T-helper 1 cell treated with Interleukin-12 subunit alpha and Interleukin-12 subunit beta and Interleukin-4 antibody, amounts not matched to agents 30 ng/mL and 1 ng/mL, for 36 hours (primary cell): ENCODE data around the gene APOBEC3G. TPM values are rescaled to one million over a fixed set of nuclear protein-coding genes. Genes with fewer than 3 reads are reported as not detected.
"Not testable (repeated sequence)": the region's sequence is repeated elsewhere in the genome, so short reads cannot be mapped to it uniquely, and the experiment has no call there.

Experiments
- intact Hi-C: fragments of 100-400 bp; cut with micrococcal nuclease; formaldehyde crosslinking; loops from one replicate; pipeline ENCODE4 v1.15.1; 2024
- total RNA-seq: library from RNA; stranded (reverse); gene quantifications from 2 replicates; pipeline ENCODE4 v1.2.3, GENCODE V29; 2022

Gene APOBEC3G
- total RNA-seq, 1 donor from 2014 or later, result 112 TPM

DNA sequence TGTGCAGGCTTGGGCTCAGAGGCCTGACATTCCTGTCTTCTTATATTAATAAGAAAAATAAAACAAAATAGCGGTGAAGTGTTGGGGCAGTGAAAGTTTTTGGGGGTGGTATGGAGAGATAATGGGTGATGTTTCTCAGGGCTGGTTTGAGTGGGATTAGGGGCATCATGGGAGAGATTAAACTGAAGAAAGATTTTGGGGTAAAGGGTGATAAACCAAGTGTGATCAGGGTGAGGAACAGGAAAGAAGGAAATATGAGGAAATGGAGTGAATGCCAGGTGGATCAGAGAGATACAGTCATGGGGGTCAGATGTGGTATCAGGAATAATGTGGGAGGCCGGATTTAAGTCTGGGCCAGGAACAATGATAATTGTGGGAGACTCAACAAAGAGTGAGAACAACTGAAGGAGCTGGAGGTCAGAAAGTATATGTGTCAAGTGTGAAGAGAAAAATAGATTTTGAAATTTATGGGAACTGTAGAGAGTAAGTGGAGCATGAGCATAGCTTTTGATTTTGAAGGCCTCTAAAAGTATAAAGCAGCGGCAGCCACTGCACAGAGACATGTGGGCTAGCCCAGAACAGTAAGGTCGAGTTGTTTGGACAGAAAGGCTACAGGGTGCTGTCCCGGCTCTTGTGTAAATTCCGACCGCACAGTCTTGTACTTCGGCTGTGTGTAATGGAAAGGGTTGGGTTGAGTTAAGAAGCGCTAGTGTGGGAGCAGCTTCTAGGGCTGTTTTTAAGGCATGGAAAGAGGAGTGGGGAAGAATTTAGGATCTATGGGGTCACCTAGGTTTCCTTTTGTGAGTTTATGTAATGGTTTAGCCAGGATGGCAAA lies 10.4 kb upstream of the APOBEC3G start:
- intact Hi-C loops, result not testable (repeated sequence)

DNA sequence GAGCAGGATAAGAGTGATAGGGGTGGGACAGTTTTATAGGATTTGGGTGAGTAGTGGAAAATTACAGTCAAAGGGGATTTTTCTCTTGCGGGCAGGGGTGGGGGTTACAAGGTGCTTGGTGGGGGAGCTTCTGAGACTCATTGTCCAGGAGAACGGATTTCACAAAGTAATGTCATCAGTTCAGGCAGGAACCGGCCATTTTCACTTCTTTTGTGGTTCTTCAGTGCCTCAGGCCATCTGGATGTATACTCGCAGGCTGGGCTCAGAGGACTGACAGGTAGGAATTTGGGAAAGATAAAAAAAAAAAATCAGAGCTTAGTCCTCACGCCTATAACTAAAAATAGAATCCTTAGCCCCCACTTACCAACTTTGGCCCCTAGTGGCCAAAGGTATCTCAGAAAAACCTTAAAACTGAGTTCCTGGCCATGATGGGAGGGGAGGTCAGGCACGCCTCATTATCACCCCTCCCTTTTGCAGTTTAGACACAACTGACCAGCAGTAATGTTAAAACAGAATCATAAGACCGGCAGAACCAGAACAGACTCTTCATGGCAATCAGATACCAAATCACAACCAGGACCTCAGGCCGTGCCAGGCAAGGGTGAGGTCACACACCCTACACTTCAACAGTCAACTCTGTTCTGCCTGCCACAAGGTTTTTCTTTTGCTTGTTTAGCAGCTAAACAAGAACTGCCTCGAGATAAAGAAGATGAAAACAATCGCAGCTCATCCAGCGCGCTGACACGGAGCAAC lies 8.9 kb upstream of the APOBEC3G start:
- intact Hi-C loops, result no loop called here

DNA sequence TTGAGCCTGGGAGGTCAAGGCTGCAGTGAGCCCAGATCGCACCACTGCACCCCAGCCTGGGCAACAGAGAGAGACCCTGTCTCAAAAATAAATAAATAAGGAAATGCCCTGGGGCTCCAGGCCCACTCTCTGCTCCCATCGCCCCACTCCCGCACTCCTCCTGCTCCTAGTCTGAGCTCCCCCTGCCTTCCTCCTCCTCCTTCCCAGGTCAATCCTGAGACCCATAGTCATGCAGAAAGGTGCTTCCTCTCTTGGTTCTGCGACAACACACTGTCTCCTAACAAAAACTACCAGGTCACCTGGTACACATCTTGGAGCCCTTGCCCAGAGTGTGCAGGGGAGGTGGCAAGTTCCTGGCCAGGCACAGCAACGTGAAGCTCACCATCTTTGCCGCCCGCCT lies 6.9 kb upstream of the APOBEC3G start:
- intact Hi-C loops, result no loop called here

DNA sequence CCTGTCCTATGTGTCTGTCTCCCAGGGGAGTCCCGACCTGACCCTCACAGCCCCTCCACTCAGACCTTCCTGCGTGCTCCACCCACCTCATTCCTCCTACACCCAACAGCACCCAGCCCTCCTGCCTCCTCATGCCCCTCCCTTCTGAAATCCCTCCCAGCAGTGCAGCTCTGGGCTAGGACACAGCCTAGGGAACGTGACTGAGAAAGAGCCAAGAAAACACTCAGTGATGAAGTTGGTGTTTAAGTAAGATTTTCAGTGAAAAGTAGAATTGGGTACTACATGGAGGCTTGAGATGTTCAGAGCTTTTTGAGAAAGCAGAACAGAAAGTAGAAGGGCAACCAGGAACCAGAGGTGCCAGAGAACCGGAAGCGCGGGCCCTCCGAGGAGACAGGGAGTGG lies 4.5 kb upstream of the APOBEC3G start:
- intact Hi-C loops, result not testable (repeated sequence)

DNA sequence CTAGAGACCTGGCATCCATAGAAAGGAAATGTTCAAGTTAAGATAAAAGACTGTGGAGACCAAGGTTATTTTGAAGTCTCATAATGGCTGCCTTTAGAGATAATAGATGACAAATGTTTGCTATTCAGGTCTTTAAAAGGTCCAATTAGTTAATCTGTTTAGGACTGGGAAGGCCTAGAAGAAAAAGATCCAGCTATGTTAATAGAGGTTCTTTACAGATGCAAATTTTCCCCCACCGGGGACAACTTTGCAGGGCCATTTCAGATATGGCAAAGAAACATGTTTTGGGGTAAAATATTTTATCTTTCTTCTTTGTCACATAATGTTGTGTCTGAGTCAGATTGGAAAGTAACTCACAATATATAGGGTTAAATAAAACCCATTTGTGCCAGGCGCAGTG lies 3.1 kb upstream of the APOBEC3G start:
- intact Hi-C loops, result no loop called here

DNA sequence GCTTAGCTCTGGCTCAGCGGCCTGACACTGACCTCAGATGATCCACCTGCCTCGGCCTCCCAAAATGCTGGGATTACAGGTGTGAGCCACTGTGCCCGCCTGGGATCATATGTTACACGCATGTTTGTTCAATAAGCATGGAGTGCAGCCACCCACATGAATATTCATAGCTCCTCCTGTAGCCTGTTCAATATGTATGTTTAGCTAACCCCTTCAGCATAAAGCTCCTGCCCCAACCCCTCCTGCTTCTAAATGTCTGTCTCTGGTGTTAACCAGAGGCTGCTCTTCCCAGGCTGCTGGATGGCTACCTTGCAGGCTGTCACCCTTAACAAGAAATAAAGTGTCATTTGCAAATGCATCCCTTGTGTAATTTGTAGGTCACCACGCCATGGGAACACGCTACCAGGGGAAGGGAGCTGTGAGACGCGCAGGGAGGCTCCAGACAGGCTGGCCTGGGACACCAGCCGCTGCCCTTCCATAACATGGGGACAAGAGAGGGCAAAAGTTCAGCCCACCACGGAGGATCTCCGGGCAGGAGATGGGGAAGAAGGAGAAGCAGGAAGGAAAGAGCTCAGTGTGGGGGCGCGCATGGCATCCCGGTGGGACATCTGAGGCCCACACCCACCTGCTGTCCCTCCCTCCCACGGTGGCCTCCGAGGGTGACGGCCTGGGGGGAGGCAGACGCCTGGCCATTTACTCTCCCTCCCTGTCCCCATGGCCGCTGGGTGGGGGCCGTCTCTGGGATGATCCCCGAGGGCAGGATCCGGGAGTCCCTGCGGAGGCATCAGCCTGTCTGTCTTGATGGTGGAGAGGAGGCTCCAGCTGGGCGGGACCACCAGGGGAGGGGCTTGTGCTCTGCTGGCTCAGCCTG lies 685 bp upstream of the APOBEC3G start:
- intact Hi-C loops, result loop anchor here (1.0 to 5.0 kb wide), 4 partner anchors 14 to 54 kb away; partner anchors contain the start of gene APOBEC3D

DNA sequence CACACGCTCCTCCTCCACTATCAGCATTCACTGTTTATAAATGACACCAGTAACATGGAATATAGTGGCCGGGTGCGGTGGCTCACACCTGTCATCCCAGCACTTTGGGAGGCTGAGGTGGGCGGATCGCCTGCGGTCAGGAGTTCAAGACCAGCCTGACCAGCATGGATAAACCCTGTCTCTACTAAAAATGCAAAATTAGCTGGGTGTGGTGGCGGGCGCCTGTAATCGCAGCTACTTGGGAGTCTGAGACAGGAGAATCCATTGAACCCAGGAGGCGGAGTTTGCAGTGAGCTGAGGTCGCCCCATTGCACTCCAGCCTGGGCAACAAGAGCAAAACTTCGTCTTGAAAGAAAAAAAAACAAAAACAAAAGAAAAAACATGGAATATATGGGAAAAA lies 837 bp downstream of the APOBEC3G start:
- intact Hi-C loops, result loop anchor here (1.0 to 5.0 kb wide), 4 partner anchors 12 to 56 kb away; partner anchors contain the start of gene APOBEC3D

DNA sequence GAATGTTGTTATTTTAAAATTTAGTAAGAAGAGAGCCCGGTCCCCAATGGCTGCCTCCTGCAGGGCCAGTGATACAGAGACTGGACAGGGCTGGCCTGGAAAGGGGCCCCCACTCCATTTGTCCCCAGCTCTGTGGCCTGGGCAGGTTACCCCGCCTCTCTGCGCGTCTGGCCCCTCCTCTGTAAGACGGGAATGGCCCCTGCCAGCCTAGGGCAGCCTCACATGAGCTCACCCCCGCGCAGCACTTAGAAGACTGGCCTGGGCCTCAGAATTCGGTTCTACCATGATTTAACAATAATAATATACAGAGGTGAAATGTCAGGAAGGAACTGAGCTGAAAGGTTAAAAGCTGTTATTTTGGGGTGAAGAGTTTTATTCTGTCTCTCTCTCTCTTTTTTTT lies 1.3 kb downstream of the APOBEC3G start:
- intact Hi-C loops, result loop anchor here (5.0 kb wide), 1 partner anchor 56 kb away; the partner anchor contains the start of gene APOBEC3D

DNA sequence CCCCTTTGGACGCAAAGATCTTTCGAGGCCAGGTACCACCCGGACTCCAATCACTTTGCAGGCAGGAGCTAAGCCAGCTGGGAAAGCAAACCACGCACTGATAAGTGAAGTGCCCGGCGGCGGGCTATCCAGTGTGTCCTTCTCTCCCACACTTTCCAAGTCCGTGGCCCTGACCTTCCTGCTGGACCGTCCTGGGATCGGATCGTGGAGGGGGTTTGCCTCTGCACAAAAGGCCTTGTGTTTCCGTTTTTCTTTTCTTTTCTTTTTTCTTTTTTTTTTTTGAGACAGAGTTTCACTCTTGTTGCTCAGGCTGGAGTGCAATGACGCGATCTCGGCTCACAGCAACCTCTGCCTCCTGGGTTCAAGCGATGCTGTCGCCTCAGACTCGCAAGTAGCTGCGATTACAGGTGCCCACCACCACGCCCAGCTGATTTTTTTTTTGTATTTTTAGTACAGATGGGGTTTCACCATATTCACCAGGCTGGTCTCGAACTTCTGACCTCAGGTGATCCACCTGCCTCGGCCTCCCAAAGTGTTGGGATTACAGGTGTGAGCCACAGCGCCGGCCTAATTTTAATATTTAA lies 2.1 kb downstream of the APOBEC3G start:
- intact Hi-C loops, result loop anchor here (5.0 kb wide), 1 partner anchor 57 kb away; the partner anchor contains the start of gene APOBEC3D

DNA sequence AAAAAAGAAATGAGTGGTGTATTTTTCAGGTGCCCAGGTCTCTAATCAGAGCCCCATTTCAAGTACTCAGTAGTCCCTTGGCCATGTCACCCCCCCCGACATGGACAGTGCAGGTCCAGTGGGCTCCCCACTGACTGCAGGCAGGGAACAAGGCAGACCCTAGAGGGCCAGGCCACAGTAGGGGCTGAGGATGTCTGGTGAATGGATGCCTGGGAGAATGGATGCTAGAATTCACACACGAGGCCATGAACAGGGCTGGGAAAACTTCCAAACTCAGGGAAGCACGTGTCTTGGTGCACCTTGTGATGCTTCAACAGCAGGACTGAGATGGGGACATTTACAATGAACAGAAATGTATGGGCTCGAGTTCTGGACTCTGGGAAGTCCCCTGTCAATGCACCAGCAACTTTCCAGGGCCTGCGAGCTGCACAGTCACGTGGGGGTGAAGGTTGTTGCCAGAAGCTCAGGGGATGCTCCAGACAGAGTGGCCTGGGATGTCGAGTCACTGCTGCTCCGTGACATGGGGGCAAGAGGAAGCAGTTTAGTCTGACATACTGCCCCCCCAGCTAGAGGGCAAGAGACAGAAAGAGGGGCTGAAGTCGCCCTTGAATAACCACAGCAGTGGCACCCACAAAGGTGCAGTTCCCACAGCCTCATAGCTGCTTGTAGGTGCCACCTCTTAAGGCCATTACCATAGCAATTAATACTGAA lies 3.1 kb downstream of the APOBEC3G start:
- intact Hi-C loops, result no loop called here

DNA sequence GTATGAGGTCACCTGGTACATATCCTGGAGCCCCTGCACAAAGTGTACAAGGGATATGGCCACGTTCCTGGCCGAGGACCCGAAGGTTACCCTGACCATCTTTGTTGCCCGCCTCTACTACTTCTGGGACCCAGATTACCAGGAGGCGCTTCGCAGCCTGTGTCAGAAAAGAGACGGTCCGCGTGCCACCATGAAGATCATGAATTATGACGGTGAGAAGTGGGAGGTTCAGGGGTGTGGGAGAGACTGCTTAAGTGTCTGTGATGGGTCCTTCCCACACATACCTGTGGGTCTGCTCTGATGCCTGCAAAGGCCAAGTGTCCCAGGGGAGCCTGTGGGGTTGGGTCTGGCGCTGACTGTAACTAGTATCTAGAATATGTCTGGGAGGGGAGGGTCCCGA lies 3.9 kb downstream of the APOBEC3G start:
- intact Hi-C loops, result no loop called here

DNA sequence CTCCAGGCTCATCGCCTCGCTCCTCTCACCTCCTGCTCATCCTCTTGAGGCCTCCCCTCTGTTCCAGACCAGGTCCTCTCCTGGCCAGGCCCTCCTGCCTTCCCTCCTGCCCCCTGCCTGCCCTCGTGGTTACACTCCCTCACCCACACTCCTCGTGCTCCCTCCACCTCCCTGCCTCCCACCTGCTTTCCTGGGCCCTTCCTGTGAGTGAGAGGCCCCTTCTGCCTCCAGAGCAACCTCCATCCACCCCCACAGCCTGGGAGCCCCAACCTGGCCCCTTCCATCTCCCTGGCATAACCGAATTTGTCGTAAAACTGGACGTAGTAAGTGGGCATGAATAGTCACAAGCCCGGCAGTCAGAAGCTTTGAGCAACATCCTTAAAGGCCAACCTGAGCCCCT lies 4.5 kb downstream of the APOBEC3G start:
- intact Hi-C loops, result no loop called here

DNA sequence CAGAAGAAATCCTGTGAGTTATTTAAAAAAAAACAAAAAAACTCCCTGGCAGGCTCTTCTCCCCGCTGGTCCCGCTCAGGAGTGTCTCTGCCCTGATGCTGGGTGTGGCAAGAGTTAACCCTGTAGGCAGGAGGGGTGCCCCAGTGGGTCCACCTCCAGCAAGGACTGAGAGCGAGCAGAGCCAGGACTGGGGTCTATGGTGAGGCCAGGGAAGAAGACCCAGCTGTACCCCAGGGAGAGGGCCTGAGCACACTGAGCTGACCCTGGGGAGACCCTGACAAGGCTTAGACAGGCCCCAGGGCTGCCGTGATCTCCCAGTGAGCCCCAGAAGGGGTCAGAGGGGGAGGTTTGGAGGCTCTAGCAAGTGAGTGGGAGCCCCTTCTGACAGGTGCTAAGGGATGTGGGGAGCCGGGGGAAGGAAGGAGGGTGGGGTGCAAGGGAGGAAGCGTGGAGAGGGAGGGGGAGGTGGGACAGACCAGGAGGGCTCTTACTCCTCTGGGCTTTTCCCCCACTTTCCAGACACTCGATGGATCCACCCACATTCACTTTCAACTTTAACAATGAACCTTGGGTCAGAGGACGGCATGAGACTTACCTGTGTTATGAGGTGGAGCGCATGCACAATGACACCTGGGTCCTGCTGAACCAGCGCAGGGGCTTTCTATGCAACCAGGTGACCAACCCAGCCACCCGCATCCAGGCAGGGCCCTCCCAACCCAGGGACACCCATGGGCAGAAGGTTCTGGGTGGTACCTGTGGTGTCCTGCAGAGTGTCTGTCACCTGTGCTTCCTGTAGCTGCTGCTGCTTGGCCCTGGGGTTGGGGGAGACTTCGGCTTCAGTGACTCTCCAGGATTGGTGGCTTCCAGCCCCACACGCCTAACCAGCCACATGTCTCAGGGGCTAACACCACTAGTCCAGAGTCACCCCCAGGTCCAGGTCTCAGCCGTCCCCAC lies 6.4 kb downstream of the APOBEC3G start:
- intact Hi-C loops, result no loop called here

DNA sequence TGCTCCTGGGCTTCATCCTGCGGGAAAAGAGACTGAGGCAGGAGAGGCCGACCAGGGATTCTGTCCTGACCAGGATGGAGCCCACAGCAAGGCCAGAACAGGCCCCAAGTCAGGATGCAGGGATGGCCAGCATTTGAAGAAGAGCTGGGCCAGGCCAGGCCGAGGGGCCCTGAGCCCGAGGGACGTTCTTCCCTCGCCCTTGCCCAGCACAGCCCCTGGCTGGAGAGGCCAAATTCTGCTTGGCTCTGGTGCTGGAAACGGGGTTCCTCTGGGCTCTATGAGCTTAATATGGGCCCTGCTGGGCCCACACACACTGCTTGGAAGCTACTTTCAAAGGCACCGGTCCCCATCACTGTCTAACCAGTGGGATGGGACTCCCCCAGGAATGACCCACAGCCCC lies 7.6 kb downstream of the APOBEC3G start:
- intact Hi-C loops, result no loop called here

DNA sequence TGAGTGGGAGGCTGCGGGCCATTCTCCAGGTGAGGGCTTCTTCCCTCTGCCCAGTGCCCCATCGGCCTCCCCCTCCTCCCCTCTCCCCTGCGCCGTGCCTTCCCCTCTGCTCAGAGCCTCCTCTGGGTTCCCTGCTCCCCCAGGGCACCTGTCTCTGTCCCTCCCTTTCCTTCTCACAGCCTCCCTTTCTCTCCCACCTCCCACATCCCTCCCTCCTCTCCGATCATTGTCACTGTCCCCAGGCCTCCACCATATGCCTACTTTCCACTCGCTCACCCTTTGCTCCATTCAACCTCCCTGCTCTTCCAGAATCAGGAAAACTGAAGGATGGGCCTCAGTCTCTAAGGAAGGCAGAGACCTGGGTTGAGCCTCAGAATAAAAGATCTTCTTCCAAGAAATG lies 10.0 kb downstream of the APOBEC3G start:
- intact Hi-C loops, result no loop called here

DNA sequence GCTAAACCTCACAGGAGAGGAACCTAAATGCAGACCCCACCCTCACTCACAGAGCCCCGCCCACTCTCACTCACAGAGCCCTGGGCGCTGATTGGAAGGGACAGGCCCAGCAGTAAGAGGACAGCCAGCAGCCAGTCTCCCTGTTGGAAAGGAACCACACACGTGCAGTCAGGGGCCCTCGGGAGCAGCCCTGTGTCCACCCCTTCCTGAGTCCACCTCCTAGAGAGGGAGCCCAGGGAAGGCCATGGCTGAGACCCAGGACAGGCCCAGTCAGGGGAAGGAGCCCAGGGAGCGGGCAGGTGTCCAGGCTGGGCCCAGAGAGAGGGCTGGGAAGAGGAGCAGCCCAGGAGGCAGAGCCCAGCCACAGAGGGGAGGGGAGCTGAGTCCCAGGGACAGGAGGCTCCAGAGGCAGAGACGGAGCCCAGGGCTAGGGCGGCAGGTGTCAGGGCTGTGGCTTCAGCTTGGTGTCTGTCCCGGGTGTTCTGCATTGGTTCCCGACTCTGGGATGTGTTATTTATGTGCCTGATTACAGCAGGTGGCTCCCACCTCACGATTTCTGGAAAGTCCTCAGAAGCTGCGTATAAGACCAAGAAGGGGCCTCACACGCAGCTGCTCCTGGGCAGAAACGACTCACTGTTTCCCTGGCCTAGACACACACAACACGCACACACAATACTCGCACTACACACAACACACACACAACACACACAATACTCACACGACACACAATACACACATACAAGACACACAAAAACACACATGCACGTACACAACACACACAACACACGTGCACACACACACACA lies 11.0 kb downstream of the APOBEC3G start:
- intact Hi-C loops, result no loop called here

DNA sequence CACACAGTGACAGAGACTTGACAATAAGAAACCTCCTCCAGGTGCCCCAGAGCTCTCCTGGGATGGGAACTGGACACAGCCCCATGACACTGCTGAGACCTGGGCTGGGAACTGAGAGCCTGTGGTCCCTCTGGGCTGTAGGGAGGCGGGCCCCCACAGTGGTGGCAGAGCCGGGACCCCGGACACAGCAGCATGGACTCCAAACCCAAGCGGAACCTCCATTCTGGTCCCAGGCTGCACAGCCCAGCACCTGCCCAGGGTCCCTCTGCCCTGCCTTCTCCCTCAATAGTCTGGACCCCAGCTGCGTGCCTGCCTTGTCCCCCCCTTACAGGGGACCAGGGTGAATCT lies 11.6 kb downstream of the APOBEC3G start:
- intact Hi-C loops, result no loop called here

DNA sequence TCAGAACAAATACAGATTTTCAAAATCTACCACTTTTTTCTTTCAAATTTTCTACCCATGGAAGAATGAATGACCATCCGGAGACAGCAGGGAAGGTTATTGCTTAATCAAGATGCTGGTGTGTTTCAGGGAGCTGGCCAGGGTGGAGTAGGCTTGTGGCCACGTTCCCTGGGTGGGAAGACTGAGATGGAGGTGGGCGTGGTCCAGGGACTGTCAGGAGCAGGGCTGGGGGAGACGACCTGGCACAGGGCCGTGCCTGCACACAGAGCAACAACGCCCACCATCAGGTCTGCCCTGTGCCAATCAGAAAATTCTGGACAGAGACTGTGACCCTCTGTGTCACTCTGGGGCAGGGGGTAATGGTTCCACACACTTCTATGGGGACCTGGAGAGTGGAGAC lies 12.9 kb downstream of the APOBEC3G start:
- intact Hi-C loops, result loop anchor here (1.0 to 10.0 kb wide), 9 partner anchors 13 to 815 kb away; partner anchors contain the start of genes APOBEC3C, APOBEC3F, APOBEC3G and CBX6
